Endodermal cell (in vitro differentiated cells): Measurements from ENCODE around the gene ING5. TPM values are rescaled to one million over a fixed set of nuclear protein-coding genes. Genes with fewer than 3 reads are reported as not detected.
"Not testable (repeated sequence)": the region's sequence is repeated elsewhere in the genome, so short reads cannot be mapped to it uniquely, and the experiment has no call there.

Source experiments
- DNase-seq: peaks from one replicate; pipeline ENCODE4 v3.0.0-alpha.2; 2017
- H3K27ac ChIP-seq: 2 replicates; pipeline ENCODE4 v1.5.1; 2013; ENCODE audit warnings: mild to moderate bottlenecking, low read depth, low read length, moderate library complexity
- H3K27me3 ChIP-seq: 2 replicates; pipeline ENCODE4 v1.6.1; 2013; ENCODE audit warnings: mild to moderate bottlenecking, low read length, moderate library complexity; ENCODE audit not compliant: insufficient read depth, control insufficient read depth, poor library complexity, severe bottlenecking
- H3K36me3 ChIP-seq: 2 replicates; pipeline ENCODE4 v1.7.0; 2013; ENCODE audit warnings: mild to moderate bottlenecking, low read length, moderate library complexity; ENCODE audit not compliant: control insufficient read depth, insufficient read depth
- H3K4me1 ChIP-seq: one replicate; pipeline ENCODE4 v1.7.0; 2013; ENCODE audit warnings: low read length; ENCODE audit not compliant: control insufficient read depth, insufficient read depth
- H3K4me3 ChIP-seq: 2 replicates; pipeline ENCODE4 v1.5.1; 2013; ENCODE audit warnings: mild to moderate bottlenecking, low read length, moderate library complexity
- H3K9ac ChIP-seq: 2 replicates; pipeline ENCODE4 v1.6.1; 2013; ENCODE audit warnings: mild to moderate bottlenecking, low read length, moderate library complexity; ENCODE audit not compliant: poor library complexity, severe bottlenecking; ENCODE audit errors: extremely low read depth
- H3K9me3 ChIP-seq: 2 replicates; pipeline ENCODE4 v1.6.1; 2013; ENCODE audit warnings: mild to moderate bottlenecking, low read length, moderate library complexity; ENCODE audit not compliant: control insufficient read depth
- H3K27ac Mint-ChIP-seq: 2 replicates; pipeline ENCODE4 v1.8.0; 2020; ENCODE audit warnings: mixed read lengths
- H3K27me3 Mint-ChIP-seq: 2 replicates; pipeline ENCODE4 v1.8.0; 2021; ENCODE audit warnings: mild to moderate bottlenecking, mixed read lengths; ENCODE audit not compliant: insufficient read depth
- H3K36me3 Mint-ChIP-seq: 2 replicates; pipeline ENCODE4 v1.8.0; 2020; ENCODE audit warnings: low read depth, mixed read lengths
- H3K4me1 Mint-ChIP-seq: 2 replicates; pipeline ENCODE4 v1.8.0; 2020; ENCODE audit warnings: mixed read lengths
- H3K4me3 Mint-ChIP-seq: 2 replicates; pipeline ENCODE4 v1.8.0; 2020; ENCODE audit warnings: mild to moderate bottlenecking, moderate library complexity, mixed read lengths
- H3K9me3 Mint-ChIP-seq: 2 replicates; pipeline ENCODE4 v1.8.0; 2020; ENCODE audit warnings: mild to moderate bottlenecking, mixed read lengths
- WGBS, 2 experiments: methylation state at CpG; one replicate each; pipeline versions ENCODE4 v1.1.5 to v1.1.7; 2013; ENCODE audit warnings: missing lambda C conversion rate in 2 of 2, mixed read lengths in 1 of 2; ENCODE audit not compliant: insufficient coverage in 1 of 2, insufficient read length in 1 of 2; 5-methylcytosine and 5-hydroxymethylcytosine counted together
- total RNA-seq, 2 donors: library from RNA; stranded (reverse); fragmentation: NEBNext Ultra II Directional in 1 of 2; extraction: Animal tissue kit (Norgen Biotek cat#: 25700) in 1 of 2; gene quantifications; 2 replicates in 1 of 2; 3 replicates in 1 of 2; pipeline ENCODE4 v1.2.1, GENCODE V29; 2021
- TF ChIP-seq, protein P1 (sequence below): fragments of 200-600 bp; sonication (generic); conservative IDR thresholded peaks from 2 replicates; pipeline ENCODE4 v1.5.0; 2021; ENCODE audit warnings: antibody characterized with exemption, mild to moderate bottlenecking

Gene ING5
- total RNA-seq, 2 donors from 2014 or later: 44.9 to 53.1 TPM

- peak; percentile 83 for DNase-seq
- H3K9ac ChIP-seq, H3K27ac Mint-ChIP-seq, H3K4me3 ChIP-seq, H3K27me3 Mint-ChIP-seq, H3K4me1 ChIP-seq, H3K9me3 ChIP-seq, H3K27me3 ChIP-seq, H3K4me1 Mint-ChIP-seq, H3K36me3 ChIP-seq, H3K27ac ChIP-seq, H3K9me3 Mint-ChIP-seq, H3K4me3 Mint-ChIP-seq: not testable (repeated sequence)
- TF ChIP-seq, protein P1, sequence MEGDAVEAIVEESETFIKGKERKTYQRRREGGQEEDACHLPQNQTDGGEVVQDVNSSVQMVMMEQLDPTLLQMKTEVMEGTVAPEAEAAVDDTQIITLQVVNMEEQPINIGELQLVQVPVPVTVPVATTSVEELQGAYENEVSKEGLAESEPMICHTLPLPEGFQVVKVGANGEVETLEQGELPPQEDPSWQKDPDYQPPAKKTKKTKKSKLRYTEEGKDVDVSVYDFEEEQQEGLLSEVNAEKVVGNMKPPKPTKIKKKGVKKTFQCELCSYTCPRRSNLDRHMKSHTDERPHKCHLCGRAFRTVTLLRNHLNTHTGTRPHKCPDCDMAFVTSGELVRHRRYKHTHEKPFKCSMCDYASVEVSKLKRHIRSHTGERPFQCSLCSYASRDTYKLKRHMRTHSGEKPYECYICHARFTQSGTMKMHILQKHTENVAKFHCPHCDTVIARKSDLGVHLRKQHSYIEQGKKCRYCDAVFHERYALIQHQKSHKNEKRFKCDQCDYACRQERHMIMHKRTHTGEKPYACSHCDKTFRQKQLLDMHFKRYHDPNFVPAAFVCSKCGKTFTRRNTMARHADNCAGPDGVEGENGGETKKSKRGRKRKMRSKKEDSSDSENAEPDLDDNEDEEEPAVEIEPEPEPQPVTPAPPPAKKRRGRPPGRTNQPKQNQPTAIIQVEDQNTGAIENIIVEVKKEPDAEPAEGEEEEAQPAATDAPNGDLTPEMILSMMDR: peak; percentile 77
- WGBS, 2 experiments: 51 to 75% methylated on average over 8 to 18 of the region's 26 CpGs
- H3K36me3 Mint-ChIP-seq: peaks cover 13% of the 10 kb centered on the region
Observed at GRCh38 chr2:241732513-241733186, 30.8 kb downstream of the ING5 start.

- Histone ChIP-seq H3K27ac (no peak overlapping the region), H3K4me3 (peak overlapping the region; percentile 34), H3K4me1 (no peaks in the 10 kb centered on the region), H3K9ac (no peak overlapping the region), H3K9me3 (no peaks in the 10 kb centered on the region), H3K36me3 (no peaks in the 10 kb centered on the region), H3K27me3 (no peaks in the 10 kb centered on the region)
- peaks cover 6% of the 10 kb centered on the region for H3K36me3 Mint-ChIP-seq
- no peak overlapping the region for H3K27ac Mint-ChIP-seq
- H3K9me3 Mint-ChIP-seq: no peaks in the 10 kb centered on the region
- peak overlapping the region; percentile 71 for H3K4me3 Mint-ChIP-seq
- TF ChIP-seq, protein P1: no peak
- peaks cover 9% of the 10 kb centered on the region for H3K27me3 Mint-ChIP-seq
- 92 to 95% methylated on average over 10 to 23 of the region's 23 CpGs for WGBS, 2 experiments
- no peaks in the 10 kb centered on the region for H3K4me1 Mint-ChIP-seq
- DNase-seq: no peak
Observed at GRCh38 chr2:241733391-241734207, 31.8 kb downstream of the ING5 start.

DNA sequence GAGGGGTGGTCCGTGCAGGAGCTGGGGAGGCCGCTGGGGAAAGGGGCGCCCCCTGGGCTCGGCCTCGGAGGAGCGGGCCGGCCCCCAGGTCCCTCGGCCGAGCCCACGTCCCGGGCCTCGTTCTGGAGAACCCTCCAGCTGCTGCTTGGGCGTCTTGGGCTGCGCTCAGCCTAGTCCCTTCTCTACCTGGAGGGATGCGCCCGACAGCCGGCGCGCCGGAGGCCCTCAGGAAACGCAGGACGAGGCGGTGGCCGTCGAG, 32.3 kb downstream of the ING5 start:
- H3K9me3 ChIP-seq: no peaks in the 10 kb centered on the region
- H3K9ac ChIP-seq: no peak overlapping the region
- TF ChIP-seq, protein P1: peak; percentile 30
- no peak overlapping the region for H3K27ac ChIP-seq
- Mint-ChIP-seq H3K27me3 (peaks cover 9% of the 10 kb centered on the region), H3K4me3 (peak overlapping the region; percentile 71), H3K9me3 (no peaks in the 10 kb centered on the region), H3K27ac (no peak overlapping the region), H3K4me1 (no peaks in the 10 kb centered on the region), H3K36me3 (peaks cover 6% of the 10 kb centered on the region)
- H3K4me1 ChIP-seq: no peaks in the 10 kb centered on the region
- WGBS, 2 experiments: 9 to 16% methylated on average over 7 to 25 of the region's 25 CpGs
- no peaks in the 10 kb centered on the region for H3K27me3 ChIP-seq
- H3K4me3 ChIP-seq: peak overlapping the region; percentile 34
- no peaks in the 10 kb centered on the region for H3K36me3 ChIP-seq
- DNase-seq: no peak
